Daoy (cell line): ENCODE measurements around the gene PTPDC1. TPM values are rescaled to one million over a fixed set of nuclear protein-coding genes. Genes with fewer than 3 reads are reported as not detected.

Source experiments
- DNase-seq: peaks from one replicate; pipeline ENCODE4 v3.0.0-alpha.2; 2015; ENCODE audit warnings: low read depth
- total RNA-seq: library from RNA; depleted of rRNA; stranded (reverse); fragments of >200 nt; shearing (Covaris generic); gene quantifications from 2 replicates; pipeline ENCODE4 v1.2.3, GENCODE V29; 2014; rRNA removed

The PTPDC1 gene
- total RNA-seq, 1 experiment from 2014 or later, result 10.6 TPM

- no peak for DNase-seq
These were observed 56.8 kb downstream of the PTPDC1 start for GRCh38 chr9:94140791-94141790.

DNA sequence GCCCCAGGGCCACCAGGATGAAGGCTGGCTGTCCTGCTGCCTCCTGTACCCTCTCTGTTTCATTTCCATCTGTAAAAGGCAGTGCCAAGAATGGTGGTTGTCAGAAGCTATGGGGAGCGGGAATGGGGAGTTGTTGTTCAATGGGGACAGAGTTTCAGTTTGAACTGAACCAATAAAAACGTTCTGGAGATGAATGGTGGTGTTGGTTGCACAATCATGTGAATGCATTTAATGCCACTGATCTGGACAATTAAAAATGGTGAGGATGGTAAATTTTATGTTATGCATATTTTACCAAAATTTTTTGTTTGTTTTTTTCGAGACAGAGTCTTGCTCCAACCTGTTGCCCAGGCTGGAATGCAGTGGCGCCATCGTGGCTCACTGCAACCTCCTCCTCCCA is 58.1 kb downstream of the PTPDC1 start:
- no peak for DNase-seq

DNA sequence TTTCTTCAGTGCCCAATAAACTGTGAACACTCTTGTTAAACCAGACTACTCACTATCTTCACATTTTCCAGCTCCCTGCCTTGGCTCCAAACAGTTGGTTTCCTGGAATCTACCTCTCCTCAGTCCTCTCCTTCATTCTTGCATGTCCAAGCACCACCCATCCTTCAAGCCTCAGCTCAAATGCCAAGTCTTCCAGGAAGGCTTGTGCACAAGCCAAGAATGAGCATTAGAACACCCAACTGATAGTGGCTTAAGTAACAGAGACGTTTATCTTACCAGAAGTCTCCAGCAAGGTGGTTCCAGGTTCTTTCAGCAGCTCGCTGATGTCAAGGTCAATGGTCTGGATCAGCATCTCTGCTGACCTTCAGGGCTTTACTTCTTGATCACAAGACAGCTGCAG is 60.1 kb downstream of the PTPDC1 start:
- no peak for DNase-seq

GRCh38 chr9:94145640-94146039 is 61.4 kb downstream of the PTPDC1 start:
- DNase-seq, result no peak

DNA sequence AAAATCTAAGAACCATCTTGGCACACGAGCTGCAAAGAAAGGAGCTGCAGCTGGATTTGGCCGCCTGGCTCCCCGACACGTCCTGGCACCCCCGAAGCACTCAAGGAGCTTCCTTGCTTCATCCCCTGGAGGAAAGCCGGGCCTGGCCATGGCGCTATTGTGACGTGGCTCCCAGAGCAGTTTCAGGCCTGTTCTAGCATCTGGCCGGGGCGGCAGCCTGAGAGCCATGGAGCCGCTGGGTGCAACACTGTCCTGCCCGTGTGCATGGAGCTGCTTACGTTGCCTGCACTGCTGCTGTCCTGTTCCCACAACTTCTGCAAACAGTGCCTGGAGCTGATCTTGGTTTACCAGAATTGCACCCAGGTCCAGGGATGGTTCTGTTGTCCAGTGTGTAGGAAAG is 63.5 kb downstream of the PTPDC1 start:
- no peak for DNase-seq

- DNase-seq, result no peak
These were observed 64.2 kb downstream of the PTPDC1 start for GRCh38 chr9:94148419-94148818.

- DNase-seq, result no peak
These were observed 65.4 kb downstream of the PTPDC1 start for GRCh38 chr9:94149696-94150095.

DNA sequence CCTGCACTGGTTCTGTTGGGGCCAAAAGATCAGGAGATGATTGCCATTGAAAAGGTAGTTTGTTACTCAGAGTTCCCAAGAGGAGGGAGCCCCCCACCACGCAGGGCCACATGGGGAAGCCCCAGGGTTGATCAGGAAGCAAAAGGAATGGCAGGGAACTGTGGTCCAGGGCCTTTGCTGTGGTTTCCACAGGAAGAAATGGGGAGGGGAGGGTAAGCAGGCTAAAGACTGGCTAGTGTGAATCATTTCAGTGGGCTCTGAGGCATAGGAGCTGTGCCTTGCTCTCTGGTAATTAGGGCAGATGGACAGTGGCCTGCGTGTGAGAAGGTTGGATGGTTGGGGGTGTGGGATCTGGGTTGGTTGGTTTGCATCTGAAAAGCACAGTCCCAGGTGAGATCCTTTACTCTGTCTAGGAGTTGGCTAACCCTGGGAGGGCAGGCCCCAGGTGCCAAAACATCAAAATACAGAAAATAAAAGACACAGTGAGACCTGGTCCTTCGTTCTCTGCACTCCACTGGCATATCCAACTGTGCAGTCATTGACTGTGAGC is 66.1 kb downstream of the PTPDC1 start:
- peak; percentile 27 for DNase-seq

GRCh38 chr9:94150890-94151650 is 66.8 kb downstream of the PTPDC1 start:
- no peak for DNase-seq

- DNase-seq, result no peak
These were observed 69.6 kb downstream of the PTPDC1 start for GRCh38 chr9:94153905-94154304.

DNA sequence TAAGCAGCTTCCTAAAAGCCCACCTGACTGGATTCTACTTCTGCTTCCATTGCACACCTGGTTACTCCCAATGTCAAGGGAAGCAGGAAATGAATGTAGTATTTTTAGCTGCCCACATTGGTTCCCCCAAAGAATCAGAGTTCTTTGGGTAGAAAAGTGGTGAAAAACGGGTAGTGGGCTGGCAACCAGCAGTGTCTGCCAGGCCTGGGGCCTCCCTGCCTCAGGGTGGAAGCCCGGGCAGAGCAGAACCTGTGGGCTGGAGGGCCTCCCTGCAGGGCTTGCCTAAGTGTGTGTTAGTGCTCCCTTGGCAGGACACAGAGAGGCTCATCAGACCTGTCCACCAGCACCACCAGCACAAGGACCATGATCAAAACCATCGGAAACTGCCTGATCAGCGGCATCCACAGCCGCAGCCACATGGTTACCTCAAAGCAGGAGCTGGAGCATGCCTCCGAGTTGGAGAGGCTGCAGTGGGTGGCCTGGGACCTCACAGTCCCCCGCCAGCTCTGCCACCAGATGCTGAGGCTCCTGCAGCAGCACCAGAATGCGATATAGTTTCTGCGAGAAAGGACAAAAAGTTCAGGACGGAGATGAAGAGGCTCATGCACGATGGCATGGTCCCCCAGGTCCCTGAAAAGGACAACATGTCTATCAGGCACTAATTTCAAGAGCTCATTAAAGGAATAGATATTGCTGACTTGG is 72.2 kb downstream of the PTPDC1 start:
- no peak for DNase-seq

DNA sequence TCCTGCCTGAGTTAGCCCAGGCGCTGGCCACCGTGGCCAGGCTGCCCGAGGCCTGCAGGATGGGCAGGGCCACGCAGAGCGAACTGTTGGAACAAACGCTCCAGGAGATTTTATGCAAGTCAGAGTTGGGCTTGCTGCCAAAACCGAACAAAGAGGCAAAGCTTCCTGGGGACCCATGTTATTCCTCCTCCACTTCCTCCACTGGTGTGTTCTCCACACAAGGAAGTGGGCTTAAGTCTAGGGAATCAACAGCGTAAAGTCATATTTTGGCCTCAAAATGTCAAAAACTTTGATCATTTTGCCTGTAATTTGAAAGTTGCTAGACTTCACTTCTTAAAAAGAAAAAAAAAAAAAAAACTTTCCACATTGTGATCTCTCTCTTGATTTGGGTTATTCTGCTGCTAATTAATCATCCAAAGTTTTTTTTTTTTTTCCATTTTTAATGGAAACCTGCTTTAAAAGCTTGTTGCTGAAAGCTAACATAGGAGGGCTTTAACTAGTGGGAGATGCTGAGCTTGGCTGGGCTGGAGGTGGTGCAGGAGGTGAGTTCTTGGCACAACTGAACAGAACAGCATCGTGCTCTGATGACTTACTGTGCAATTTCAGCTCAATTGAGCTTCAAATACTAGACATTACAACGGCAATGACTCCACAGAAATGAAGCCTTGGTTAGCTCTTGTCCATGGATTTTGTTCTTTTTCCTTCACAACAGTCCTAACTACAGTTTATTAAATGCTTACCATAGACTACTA is 73.0 kb downstream of the PTPDC1 start:
- DNase-seq, result peak; percentile 84

Other genes with a start within 250 kb of the PTPDC1 start
- 1.5 and 1.9 TPM in 2 replicates for gene BARX1, start 129.1 kb upstream of the PTPDC1 start, total RNA-seq
- gene ZNF169, start 174.8 kb downstream of the PTPDC1 start, total RNA-seq, result 1.1 and 1.9 TPM in 2 replicates
- gene NUTM2F, start 244.2 kb downstream of the PTPDC1 start, total RNA-seq, result not detected in 2 replicates